ENCODE results near the gene HHAT. TPM values are rescaled to one million over a fixed set of nuclear protein-coding genes. Genes with fewer than 3 reads are reported as not detected.

The HHAT gene
- polyA plus RNA-seq, 2 of the 4 experiments (the other 2 are of a cell fraction), result 3.8 to 4.5 TPM

DNA sequence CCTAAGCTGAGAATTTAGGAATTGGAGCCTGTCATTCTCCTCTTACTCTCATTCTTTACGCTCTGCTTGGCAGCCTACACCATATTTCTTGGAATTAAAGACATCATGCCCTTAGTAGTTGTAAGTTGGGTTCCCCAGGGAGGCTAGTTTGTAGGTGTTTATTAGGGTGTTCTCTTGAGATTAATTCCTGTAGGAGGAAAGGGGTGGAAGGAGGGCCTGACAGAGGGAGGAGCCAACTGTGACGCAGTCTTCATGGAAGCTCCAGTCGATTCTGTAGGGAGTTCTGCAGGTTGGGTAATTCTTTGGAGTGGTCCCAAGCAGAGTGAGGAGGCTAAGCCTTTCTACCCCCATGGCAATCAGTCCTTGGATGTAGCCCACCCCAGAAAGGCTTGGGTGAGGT lies 111.4 kb downstream of the HHAT start:
- POLR2A ChIA-PET, result interaction anchor here (1.8 kb wide), 1 partner anchor 66 kb away, joined by 12 read pairs; no protein-coding TSS in a partner anchor
- Histone ChIP-seq H3K27ac (peak overlapping the region; percentile 72 to 85), H3K9me3 (0 out of 3 replicates have a peak, but pooled peaks cover 2% of the 10 kb centered on the region), H3K4me2 (peak overlapping the region; percentile 37; the same call in 1 of the 3 replicates), H3K4me3 (no peak overlapping the region), H3K4me1 (peaks cover 36% of the 10 kb centered on the region)
- DNase-seq (ENCODE audit: low read depth in 1 of 2, low spot score in 1 of 2), result no peak
- no peak for ATAC-seq
- FAIRE-seq, result no peak
- 89% methylated on average over 3 of the region's 3 CpGs for WGBS (ENCODE audit: missing lambda C conversion rate)
- TF ChIP-seq FOSL2 (IDR thresholded peaks at IDR 0.05), result no peak
- no peak for TF ChIP-seq FOSL2 (CRISPR knock-in tag; IDR thresholded peaks at IDR 0.05)
- CTCF ChIA-PET, result interaction anchor here (0.8 to 3.6 kb wide), 6 partner anchors 8 to 694 kb away, joined by 3 to 43 read pairs (median 6); partner anchors contain the start of gene KCNH1

DNA sequence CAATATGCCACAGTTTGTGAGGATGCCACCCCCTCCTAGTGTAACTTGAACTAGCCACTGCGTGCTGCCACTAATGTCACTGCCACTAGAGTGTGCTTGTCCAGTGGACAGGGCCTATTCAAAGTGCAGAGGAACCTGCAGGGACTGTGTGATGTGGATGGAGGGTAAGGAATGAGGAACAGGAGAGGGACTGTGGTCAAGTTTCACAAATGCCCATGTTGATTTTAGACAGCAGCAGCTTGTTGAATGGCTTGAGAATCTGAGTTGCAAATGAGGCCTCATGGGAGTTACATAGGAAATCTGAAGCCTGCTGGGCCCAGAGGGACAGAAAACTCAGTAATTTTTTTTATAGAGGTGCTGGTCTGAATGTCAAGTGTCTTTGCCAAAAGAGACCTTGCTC lies 112.3 kb downstream of the HHAT start:
- ChIA-PET POLR2A (interaction anchor here (0.6 kb wide), 1 partner anchor 20 kb away, joined by 4 read pairs; no protein-coding TSS in a partner anchor), CTCF (interaction anchor here (0.8 to 3.6 kb wide), 4 partner anchors 25 to 694 kb away, joined by 3 to 43 read pairs (median 6); partner anchors contain the start of gene KCNH1)
- no peak overlapping the region for H3K4me3 ChIP-seq
- no peaks in the 10 kb centered on the region for H3K9me3 ChIP-seq
- ATAC-seq (0 out of 6 replicates have a peak, but pooled peaks of 1 of the 2 experiments have one; percentile 5), DNase-seq (ENCODE audit: low read depth in 1 of 2, low spot score in 1 of 2) (no peak), FAIRE-seq (no peak)
- H3K27ac ChIP-seq, result peak overlapping the region; percentile 72 to 85
- H3K4me2 ChIP-seq, result no peak overlapping the region
- TF ChIP-seq JUNB (IDR thresholded peaks at IDR 0.05) (no peak), CEBPB (IDR thresholded peaks at IDR 0.05) (no peak), MAFK (IDR thresholded peaks at IDR 0.05; ENCODE audit: partially characterized antibody) (no peak), NR3C1 (IDR thresholded peaks at IDR 0.05) (no peak), RARB (CRISPR knock-in tag; IDR thresholded peaks at IDR 0.05) (no peak), BHLHE40 (IDR thresholded peaks at IDR 0.05; ENCODE audit: low read depth, low read length) (no peak), JUN (IDR thresholded peaks at IDR 0.05) (no peak), CHD4 (IDR thresholded peaks at IDR 0.05; ENCODE audit: borderline replicate concordance) (no peak), RCOR1 (IDR thresholded peaks at IDR 0.05; ENCODE audit: low read depth, low read length) (no peak), ZC3H11A (IDR thresholded peaks at IDR 0.05) (no peak), EHF (CRISPR knock-in tag; IDR thresholded peaks at IDR 0.05) (no peak), CHD2 (IDR thresholded peaks at IDR 0.05; ENCODE audit: low read length, partially characterized antibody) (no peak), RNF2 (IDR thresholded peaks at IDR 0.05; ENCODE audit: borderline replicate concordance, low read depth) (no peak)
- TF ChIP-seq, protein P1, sequence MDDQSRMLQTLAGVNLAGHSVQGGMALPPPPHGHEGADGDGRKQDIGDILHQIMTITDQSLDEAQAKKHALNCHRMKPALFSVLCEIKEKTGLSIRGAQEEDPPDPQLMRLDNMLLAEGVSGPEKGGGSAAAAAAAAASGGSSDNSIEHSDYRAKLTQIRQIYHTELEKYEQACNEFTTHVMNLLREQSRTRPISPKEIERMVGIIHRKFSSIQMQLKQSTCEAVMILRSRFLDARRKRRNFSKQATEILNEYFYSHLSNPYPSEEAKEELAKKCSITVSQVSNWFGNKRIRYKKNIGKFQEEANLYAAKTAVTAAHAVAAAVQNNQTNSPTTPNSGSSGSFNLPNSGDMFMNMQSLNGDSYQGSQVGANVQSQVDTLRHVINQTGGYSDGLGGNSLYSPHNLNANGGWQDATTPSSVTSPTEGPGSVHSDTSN (IDR thresholded peaks at IDR 0.05), result no peak
- TF ChIP-seq, protein P2, sequence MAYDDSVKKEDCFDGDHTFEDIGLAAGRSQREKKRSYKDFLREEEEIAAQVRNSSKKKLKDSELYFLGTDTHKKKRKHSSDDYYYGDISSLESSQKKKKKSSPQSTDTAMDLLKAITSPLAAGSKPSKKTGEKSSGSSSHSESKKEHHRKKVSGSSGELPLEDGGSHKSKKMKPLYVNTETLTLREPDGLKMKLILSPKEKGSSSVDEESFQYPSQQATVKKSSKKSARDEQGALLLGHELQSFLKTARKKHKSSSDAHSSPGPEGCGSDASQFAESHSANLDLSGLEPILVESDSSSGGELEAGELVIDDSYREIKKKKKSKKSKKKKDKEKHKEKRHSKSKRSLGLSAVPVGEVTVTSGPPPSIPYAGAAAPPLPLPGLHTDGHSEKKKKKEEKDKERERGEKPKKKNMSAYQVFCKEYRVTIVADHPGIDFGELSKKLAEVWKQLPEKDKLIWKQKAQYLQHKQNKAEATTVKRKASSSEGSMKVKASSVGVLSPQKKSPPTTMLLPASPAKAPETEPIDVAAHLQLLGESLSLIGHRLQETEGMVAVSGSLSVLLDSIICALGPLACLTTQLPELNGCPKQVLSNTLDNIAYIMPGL (CRISPR knock-in tag; IDR thresholded peaks at IDR 0.05; ENCODE audit: borderline replicate concordance), result no peak
- H3K4me1 ChIP-seq, result peaks cover 45% of the 10 kb centered on the region
- 86% methylated on average over 1 of the region's 1 CpG for WGBS (ENCODE audit: missing lambda C conversion rate)

DNA sequence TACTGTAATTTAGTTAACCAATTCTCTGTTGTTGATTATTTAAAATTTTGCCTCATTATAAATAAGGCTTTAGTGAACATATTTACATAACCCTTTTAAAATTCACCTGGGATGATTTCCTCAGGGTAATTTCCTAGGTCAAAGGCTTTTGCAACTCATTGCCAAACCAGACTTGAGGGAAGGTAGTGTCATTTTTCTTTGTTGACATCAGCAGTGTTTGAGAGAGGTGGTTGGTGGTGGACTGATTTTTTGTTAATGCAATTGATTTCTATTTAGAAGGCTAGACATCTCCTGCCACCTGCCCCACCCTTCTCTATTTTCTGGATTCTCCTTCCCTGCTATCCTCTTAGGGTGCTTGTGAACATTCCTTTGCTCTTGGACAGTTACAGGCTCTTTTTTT lies 116.8 kb downstream of the HHAT start:
- TF ChIP-seq ZC3H11A (IDR thresholded peaks at IDR 0.05) (no peak), HDAC2 (IDR thresholded peaks at IDR 0.05) (no peak), RNF2 (IDR thresholded peaks at IDR 0.05; ENCODE audit: borderline replicate concordance, low read depth) (no peak), KDM1A (IDR thresholded peaks at IDR 0.05; ENCODE audit: low read depth) (no peak), CHD4 (IDR thresholded peaks at IDR 0.05; ENCODE audit: borderline replicate concordance) (no peak), TP53 (CRISPR knock-in tag; IDR thresholded peaks at IDR 0.05) (no peak), ZNF302 (CRISPR knock-in tag; IDR thresholded peaks at IDR 0.05) (no peak), PHF8 (IDR thresholded peaks at IDR 0.05; ENCODE audit: borderline replicate concordance, low read depth) (no peak), CBX2 (IDR thresholded peaks at IDR 0.05; ENCODE audit: borderline replicate concordance, low read depth) (no peak), NFE2L2 (conservative IDR thresholded peaks at IDR 0.05; ENCODE audit: low read length) (no peak), SMC3 (IDR thresholded peaks at IDR 0.05) (no peak), POLR2A (IDR thresholded peaks at IDR 0.05; ENCODE audit: low read length) (no peak), SREBF2 (IDR thresholded peaks at IDR 0.05) (no peak), EHF (CRISPR knock-in tag; IDR thresholded peaks at IDR 0.05) (no peak), FOSB (CRISPR knock-in tag; IDR thresholded peaks at IDR 0.05) (no peak)
- TF ChIP-seq, protein P3, sequence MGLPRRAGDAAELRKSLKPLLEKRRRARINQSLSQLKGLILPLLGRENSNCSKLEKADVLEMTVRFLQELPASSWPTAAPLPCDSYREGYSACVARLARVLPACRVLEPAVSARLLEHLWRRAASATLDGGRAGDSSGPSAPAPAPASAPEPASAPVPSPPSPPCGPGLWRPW (IDR thresholded peaks at IDR 0.05), result no peak
- TF ChIP-seq, protein P4, sequence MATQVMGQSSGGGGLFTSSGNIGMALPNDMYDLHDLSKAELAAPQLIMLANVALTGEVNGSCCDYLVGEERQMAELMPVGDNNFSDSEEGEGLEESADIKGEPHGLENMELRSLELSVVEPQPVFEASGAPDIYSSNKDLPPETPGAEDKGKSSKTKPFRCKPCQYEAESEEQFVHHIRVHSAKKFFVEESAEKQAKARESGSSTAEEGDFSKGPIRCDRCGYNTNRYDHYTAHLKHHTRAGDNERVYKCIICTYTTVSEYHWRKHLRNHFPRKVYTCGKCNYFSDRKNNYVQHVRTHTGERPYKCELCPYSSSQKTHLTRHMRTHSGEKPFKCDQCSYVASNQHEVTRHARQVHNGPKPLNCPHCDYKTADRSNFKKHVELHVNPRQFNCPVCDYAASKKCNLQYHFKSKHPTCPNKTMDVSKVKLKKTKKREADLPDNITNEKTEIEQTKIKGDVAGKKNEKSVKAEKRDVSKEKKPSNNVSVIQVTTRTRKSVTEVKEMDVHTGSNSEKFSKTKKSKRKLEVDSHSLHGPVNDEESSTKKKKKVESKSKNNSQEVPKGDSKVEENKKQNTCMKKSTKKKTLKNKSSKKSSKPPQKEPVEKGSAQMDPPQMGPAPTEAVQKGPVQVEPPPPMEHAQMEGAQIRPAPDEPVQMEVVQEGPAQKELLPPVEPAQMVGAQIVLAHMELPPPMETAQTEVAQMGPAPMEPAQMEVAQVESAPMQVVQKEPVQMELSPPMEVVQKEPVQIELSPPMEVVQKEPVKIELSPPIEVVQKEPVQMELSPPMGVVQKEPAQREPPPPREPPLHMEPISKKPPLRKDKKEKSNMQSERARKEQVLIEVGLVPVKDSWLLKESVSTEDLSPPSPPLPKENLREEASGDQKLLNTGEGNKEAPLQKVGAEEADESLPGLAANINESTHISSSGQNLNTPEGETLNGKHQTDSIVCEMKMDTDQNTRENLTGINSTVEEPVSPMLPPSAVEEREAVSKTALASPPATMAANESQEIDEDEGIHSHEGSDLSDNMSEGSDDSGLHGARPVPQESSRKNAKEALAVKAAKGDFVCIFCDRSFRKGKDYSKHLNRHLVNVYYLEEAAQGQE (IDR thresholded peaks at IDR 0.05), result no peak
- no peak for ATAC-seq
- no peaks in the 10 kb centered on the region for H3K9me3 ChIP-seq
- H3K4me3 ChIP-seq, result no peak overlapping the region
- no peak for DNase-seq (ENCODE audit: low read depth in 1 of 2, low spot score in 1 of 2)
- peaks cover 38% of the 10 kb centered on the region for H3K4me1 ChIP-seq
- peak overlapping the region; percentile 44 to 72; a peak in 4 of 6 replicates for H3K27ac ChIP-seq
- ChIA-PET CTCF (interaction anchor here (0.9 to 9.1 kb wide), 4 partner anchors 70 to 689 kb away, joined by 3 to 270 read pairs (median 59); partner anchors contain the start of gene KCNH1), POLR2A (no interaction called here)
- FAIRE-seq, result no peak
- peak overlapping the region; percentile 17; the same call in 2 of the 3 replicates for H3K4me2 ChIP-seq
